Testis (tissue), 2 donors: ENCODE results near the gene LRP1B.

Experiments used
- CTCF ChIP-seq, 3 experiments: fragments of 450-650 bp in 2 of 3; fragments of 200-600 bp in 1 of 3; sonication (generic) in 1 of 3; IDR thresholded peaks; one replicate each; pipeline ENCODE4 v1.5.1; 2016 to 2019; ENCODE audit warnings: antibody characterized with exemption in 3 of 3, mild to moderate bottlenecking in 2 of 3, moderate library complexity in 1 of 3
- POLR2A ChIP-seq: fragments of 450-650 bp; IDR thresholded peaks from one replicate; pipeline ENCODE4 v1.6.1; 2017; ENCODE audit warnings: antibody characterized with exemption, mild to moderate bottlenecking, moderate library complexity

- TF ChIP-seq POLR2A = no peak
- TF ChIP-seq CTCF (IDR thresholded peaks at IDR 0.05) = no peak
Measured at GRCh38 chr2:141947396-141948114, 183.3 kb downstream of the LRP1B start.
